Measurements from ENCODE around the gene TSPYL1. TPM values are rescaled to one million over a fixed set of nuclear protein-coding genes. Genes with fewer than 3 reads are reported as not detected.
"Not testable (repeated sequence)": the region's sequence is repeated elsewhere in the genome, so short reads cannot be mapped to it uniquely, and the experiment has no call there.

The TSPYL1 gene
- total RNA-seq, 4 donors from 2014 or later = 16.1 to 59.8 (median 47.9) TPM

DNA sequence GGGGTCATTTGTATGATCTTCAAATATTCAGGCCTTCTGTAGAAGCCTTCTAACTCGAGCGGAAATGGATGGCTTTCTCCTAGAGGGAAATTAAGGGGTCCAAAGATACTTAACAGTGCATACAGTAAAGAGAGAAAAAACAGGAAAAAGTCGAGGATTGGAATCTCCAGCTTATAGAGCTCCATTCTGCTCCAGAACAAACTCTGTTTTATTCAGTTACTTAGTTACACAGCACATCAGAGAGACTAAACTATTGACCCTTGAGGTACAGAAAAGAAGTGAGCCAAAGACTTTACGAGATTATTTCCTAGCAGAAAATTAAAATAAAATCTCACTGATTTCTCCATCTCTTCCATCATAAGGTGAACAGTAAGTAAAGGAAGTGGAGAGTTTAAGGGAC, 47.3 kb upstream of the TSPYL1 start:
- Histone ChIP-seq H3K4me1 (peaks cover 0 to 7% (median 3%) of the 10 kb centered on the region in 4 donors), H3K4me3 (no peak overlapping the region), H3K27me3 (no peaks in the 10 kb centered on the region), H3K27ac (peak overlapping the region in 2 of 4 donors; percentile 7 to 9), H3K36me3 (no peaks in the 10 kb centered on the region), H3K9me3 (no peaks in the 10 kb centered on the region)
- no peak for TF ChIP-seq POLR2AphosphoS5 (IDR thresholded peaks at IDR 0.05)
- TF ChIP-seq, protein P1, sequence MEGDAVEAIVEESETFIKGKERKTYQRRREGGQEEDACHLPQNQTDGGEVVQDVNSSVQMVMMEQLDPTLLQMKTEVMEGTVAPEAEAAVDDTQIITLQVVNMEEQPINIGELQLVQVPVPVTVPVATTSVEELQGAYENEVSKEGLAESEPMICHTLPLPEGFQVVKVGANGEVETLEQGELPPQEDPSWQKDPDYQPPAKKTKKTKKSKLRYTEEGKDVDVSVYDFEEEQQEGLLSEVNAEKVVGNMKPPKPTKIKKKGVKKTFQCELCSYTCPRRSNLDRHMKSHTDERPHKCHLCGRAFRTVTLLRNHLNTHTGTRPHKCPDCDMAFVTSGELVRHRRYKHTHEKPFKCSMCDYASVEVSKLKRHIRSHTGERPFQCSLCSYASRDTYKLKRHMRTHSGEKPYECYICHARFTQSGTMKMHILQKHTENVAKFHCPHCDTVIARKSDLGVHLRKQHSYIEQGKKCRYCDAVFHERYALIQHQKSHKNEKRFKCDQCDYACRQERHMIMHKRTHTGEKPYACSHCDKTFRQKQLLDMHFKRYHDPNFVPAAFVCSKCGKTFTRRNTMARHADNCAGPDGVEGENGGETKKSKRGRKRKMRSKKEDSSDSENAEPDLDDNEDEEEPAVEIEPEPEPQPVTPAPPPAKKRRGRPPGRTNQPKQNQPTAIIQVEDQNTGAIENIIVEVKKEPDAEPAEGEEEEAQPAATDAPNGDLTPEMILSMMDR (IDR thresholded peaks at IDR 0.05) = no peak
- TF ChIP-seq POLR2A (IDR thresholded peaks at IDR 0.05) = no peak
- no peak for TF ChIP-seq EP300 (IDR thresholded peaks at IDR 0.05; ENCODE audit: low read depth)
- 65 to 69% methylated on average over 4 of the region's 4 CpGs for WGBS, 2 donors (ENCODE audit: low coverage in 1 of 2)
- no peak for DNase-seq
- in situ Hi-C loops (cut with MboI; ENCODE audit: low pct_ligation_motif_present in 1 of 4, low pct_unique_long_range_greater_than_20kb in 1 of 4, low sequenced_read_pairs in 3 of 4) (no loop called here), intact Hi-C loops (cut with DNase I; ENCODE audit: low total_unique reads) (no loop called here)

DNA sequence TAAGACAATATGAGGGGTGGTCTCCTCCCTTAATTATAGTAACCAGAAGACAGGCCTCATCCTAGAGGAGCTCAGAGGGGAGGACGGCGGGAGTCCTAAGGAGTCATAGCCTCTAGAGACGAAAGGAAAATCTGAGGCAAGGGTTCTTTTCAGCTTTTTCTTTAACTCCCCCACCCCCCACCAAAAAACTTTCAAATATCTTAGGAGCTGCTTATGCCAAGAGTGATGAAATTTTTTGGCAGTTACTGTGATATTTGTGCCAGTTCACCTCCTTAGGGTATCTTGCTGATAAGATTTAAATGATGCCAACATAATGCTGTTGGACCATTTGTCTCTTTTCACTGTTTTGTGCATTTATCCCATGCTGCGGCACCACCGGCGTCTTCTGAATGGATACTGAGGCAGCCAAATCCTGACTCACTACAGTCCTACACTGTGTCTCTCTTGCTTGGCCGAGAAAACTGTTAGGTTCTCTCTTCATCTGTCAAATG, 46.5 kb upstream of the TSPYL1 start:
- Histone ChIP-seq H3K4me1 (peaks cover 0 to 7% (median 3%) of the 10 kb centered on the region in 4 donors), H3K36me3 (no peaks in the 10 kb centered on the region), H3K4me3 (no peak overlapping the region), H3K27ac (peak overlapping the region in 1 of 4 donors; percentile 7), H3K27me3 (no peaks in the 10 kb centered on the region), H3K9me3 (no peaks in the 10 kb centered on the region)
- in situ Hi-C loops (cut with MboI; ENCODE audit: low pct_ligation_motif_present in 1 of 4, low pct_unique_long_range_greater_than_20kb in 1 of 4, low sequenced_read_pairs in 3 of 4) (no loop called here), intact Hi-C loops (cut with DNase I; ENCODE audit: low total_unique reads) (no loop called here)
- 82 to 84% methylated on average over 2 to 7 of the region's 7 CpGs for WGBS, 2 donors (ENCODE audit: low coverage in 1 of 2)
- TF ChIP-seq EP300 (IDR thresholded peaks at IDR 0.05; ENCODE audit: low read depth) (no peak), POLR2AphosphoS5 (IDR thresholded peaks at IDR 0.05) (no peak), POLR2A (IDR thresholded peaks at IDR 0.05) (no peak)
- TF ChIP-seq, protein P1 (IDR thresholded peaks at IDR 0.05) = no peak
- no peak for DNase-seq

DNA sequence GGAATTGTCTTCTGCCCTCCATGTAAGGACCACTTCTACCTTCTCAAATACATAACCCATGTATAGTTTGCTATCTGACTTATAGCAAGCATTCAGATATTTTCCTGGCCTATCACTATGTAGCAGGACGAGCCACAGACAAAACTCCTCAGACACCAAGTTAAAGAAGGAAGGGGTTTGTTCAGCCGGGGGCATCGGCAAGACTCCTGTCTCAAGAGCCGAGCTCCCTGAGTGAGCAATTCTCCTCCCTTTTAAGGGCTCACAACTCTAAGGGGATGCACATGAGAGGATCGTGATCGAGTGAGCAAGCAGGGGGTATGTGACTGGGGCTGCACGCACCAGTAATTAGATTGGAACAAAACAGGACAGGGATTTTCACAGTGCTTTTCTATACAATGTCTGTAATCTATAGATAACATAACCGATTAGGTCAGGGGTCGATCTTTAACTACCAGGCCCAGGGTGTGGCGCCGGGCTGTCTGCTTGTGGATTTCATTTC, 46.0 kb upstream of the TSPYL1 start:
- H3K4me1 ChIP-seq; H3K36me3 ChIP-seq; intact Hi-C loops (cut with DNase I; ENCODE audit: low total_unique reads); H3K9me3 ChIP-seq; H3K27ac ChIP-seq; in situ Hi-C loops (cut with MboI; ENCODE audit: low pct_ligation_motif_present in 1 of 4, low pct_unique_long_range_greater_than_20kb in 1 of 4, low sequenced_read_pairs in 3 of 4); DNase-seq; H3K4me3 ChIP-seq; H3K27me3 ChIP-seq: not testable (repeated sequence)
- WGBS, 2 donors (ENCODE audit: low coverage in 1 of 2) = 93 to 94% methylated on average over 3 to 11 of the region's 11 CpGs

DNA sequence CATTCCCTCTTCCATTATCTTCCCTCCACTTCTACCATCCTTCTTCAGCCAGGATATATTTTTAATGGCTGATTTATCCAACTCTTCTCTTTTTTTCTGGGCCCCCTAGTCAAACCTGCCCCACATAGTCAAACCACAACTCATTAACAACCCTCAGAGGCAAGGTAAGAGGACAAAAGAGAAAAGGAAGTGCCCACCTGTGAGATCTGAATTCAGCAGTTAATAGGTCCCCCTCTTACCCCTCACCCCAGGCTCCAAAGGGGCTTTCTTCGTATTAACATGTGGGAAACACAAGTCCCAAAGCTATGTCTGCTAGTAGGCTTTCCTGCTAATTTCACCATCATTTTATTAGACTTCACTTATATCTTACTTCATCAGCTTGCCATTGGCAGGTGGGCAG, 44.1 kb upstream of the TSPYL1 start:
- H3K4me1 ChIP-seq = peaks cover 0 to 7% (median 2%) of the 10 kb centered on the region in 4 donors
- H3K36me3 ChIP-seq = no peaks in the 10 kb centered on the region
- no peak for DNase-seq
- H3K9me3 ChIP-seq = no peaks in the 10 kb centered on the region
- H3K27ac ChIP-seq = no peak overlapping the region
- TF ChIP-seq EP300 (IDR thresholded peaks at IDR 0.05; ENCODE audit: low read depth) = no peak
- TF ChIP-seq POLR2AphosphoS5 (IDR thresholded peaks at IDR 0.05) = no peak
- TF ChIP-seq, protein P1 (IDR thresholded peaks at IDR 0.05) = no peak
- no peak for TF ChIP-seq POLR2A (IDR thresholded peaks at IDR 0.05)
- H3K27me3 ChIP-seq = no peaks in the 10 kb centered on the region
- no peak overlapping the region for H3K4me3 ChIP-seq
- intact Hi-C loops (cut with DNase I; ENCODE audit: low total_unique reads) (no loop called here), in situ Hi-C loops (cut with MboI; ENCODE audit: low pct_ligation_motif_present in 1 of 4, low pct_unique_long_range_greater_than_20kb in 1 of 4, low sequenced_read_pairs in 3 of 4) (no loop called here)
- WGBS, 2 donors (ENCODE audit: low coverage in 1 of 2) = 97% methylated on average over 1 of the region's 1 CpG; no CpG with 5 or more reads in 1 of the 2 donors

DNA sequence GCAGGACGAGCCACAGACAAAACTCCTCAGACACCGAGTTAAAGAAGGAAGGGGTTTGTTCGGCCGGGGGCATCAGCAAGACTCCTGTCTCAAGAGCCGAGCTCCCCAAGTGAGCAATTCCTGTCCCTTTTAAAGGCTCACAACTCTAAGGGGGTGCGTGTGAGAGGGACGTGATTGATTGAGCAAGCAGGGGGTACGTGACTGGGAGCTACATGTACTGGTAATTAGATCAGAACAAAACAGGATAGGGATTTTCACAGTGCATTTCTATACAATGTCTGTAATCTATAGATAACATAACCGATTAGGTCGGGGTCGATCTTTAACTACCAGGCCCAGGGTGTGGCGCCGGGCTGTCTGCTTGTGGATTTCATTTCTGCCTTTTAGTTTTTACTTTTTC, 42.2 kb upstream of the TSPYL1 start:
- DNase-seq; H3K4me3 ChIP-seq; H3K36me3 ChIP-seq; H3K27ac ChIP-seq; H3K4me1 ChIP-seq; in situ Hi-C loops (cut with MboI; ENCODE audit: low pct_ligation_motif_present in 1 of 4, low pct_unique_long_range_greater_than_20kb in 1 of 4, low sequenced_read_pairs in 3 of 4); H3K9me3 ChIP-seq; H3K27me3 ChIP-seq; intact Hi-C loops (cut with DNase I; ENCODE audit: low total_unique reads): not testable (repeated sequence)
- 84 to 91% methylated on average over 11 to 13 of the region's 13 CpGs for WGBS, 2 donors (ENCODE audit: low coverage in 1 of 2)
